ENCODE results near the gene KREMEN2.
"Not testable (repeated sequence)": the region's sequence is repeated elsewhere in the genome, so short reads cannot be mapped to it uniquely, and the experiment has no call there.

Gene KREMEN2

DNA sequence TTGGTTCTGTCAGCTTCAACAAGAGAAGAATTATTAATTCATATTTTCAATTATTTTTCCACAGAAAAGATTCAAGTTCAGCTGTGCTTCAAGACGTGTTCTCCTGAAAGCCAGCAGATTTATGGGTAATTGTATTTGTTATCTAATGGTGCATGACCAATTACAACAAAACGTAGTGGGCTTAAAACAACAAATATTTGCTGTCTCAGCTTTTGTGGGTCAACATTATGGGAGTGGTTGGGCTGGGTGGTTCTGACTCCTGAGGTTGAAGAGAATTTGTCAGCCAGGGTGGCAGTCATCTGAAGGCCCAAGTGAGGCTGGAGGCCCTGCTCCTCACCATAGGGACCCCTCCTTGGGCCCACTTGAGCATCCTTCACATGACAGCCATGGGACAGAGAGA, 24.1 kb upstream of the KREMEN2 start:
- no peak for DNase-seq (ENCODE audit: low read depth in 2 of 2)

DNA sequence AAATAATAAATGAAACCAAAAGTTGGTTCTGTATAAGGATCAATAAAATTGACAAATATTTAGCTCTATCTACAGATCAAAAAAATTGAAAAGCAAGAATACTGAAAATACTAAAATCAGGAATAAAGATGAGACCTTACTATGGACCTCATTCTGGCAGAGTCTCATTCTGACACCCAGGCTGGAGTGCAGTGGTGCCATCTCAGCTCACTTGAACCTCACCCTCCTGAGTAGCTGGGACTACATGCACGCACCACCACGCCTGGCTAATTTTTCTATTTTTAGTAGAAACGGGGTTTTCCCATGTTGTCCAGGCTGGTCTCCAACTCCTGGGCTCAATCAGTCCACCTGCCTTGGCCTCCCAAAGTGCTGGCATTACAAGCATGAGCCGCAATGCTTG, 22.0 kb upstream of the KREMEN2 start:
- no peak for DNase-seq (ENCODE audit: low read depth in 2 of 2)

DNA sequence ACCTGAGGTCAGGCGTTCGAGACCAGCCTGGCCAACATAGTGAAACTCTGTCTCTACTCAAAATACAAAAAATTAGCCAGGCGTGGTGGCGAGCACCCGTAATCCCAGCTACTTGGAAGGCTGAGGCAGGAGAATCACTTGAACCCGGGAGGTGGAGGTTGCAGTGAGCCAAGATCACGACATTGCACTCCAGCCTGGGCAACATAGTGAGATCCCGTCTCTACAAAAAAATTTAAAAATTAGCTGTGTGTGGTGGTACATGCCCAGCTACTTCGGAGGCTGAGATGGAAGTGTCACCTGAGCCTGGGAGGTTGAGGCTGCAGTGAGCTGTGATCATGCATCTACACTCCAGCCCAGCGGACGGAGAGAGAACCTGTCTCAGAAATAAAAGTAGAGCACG, 20.4 kb upstream of the KREMEN2 start:
- DNase-seq (ENCODE audit: low read depth in 2 of 2): not testable (repeated sequence)

DNA sequence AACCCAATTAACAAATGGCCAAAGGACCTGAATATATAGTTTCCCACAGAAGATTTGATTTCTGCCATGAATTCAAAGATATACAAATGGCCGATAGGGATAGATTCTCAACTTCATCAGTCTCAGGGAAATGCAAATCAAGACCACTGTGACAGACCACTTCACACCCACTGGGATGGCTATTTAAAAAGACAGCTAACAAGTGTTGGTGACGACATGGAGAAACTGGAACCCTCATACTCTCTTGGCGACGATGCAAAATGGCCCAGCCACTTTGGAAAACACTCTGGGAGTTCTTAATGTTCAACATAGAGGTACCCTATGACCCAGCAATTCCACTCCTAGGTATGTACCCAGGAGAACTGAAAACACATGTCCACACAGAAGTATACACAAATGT, 17.4 kb upstream of the KREMEN2 start:
- DNase-seq (ENCODE audit: low read depth in 2 of 2): no peak

DNA sequence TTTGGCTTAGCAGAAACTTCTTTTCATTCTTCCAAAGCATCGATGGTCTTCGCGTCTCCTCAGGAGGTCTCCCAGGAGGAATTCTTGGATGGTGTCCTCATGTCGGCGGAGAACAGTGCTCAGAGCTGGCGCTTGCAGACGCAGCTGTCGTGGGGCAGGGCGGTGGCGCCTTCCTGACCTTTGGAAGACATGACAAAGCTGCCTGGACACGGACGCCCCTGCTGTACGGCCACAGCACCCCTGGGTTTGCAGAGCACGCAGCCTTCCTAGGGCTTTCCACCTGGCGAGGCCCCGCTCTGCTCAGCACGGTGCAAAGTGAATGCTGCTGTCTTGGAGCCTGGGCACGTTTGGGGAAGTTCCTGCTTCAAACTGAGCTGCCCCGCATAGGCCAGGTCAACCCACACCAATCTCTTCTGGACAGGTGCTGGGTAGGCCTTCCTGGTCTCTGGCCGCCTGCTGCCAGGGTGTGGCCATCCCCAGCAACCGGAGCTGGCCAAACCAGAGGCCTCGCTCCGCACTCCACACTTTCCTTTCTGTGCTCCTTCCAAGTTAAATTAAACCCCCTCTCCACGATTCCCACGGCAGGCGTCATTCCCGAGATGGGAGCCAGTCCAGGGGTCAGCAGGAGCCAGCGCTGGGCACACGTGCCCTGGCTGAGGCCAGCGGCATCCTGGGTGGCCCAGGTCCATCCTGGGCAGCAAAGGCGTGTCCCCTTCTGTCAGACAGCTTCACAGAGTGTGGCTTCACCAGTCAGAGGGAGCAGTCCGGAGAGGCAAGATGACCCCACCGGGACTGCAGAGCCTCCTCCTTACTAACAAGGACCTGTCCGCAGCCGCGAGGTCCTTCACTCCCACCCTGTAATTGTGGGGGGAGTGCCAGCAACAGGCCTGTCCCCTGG, 15.0 kb upstream of the KREMEN2 start:
- no peak for DNase-seq (ENCODE audit: low read depth in 2 of 2)

DNA sequence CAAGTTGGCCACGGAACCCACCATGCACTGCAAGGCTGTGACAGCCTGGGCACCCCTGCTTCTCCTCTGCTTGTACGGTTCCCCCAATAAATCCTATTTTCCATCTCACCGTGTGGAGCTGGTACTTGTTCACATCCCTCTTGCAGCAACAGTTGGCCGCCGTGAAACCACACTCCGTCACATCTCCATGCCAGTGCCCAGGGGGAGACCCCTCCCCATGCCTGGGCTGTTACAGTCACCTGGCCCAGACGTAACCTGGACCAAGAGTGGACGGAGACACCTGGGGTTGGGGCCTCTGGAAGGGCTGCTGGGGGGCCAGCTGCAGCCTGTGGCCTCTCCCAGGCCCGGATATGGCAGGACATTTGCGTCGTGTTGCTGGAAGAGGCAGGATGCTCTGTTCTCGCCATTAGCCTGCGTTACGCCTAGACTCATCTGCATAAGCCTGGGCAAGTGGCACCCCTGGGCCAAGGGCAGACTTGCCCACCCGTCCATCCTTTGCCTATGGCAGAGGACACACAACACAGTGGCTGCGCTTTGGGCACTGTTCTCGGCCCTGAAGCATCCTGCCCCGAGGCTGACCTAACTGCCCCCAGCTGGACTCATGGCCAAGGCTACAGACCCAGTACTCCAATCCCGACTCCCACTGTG, 14.2 kb upstream of the KREMEN2 start:
- DNase-seq (ENCODE audit: low read depth in 2 of 2): no peak

DNA sequence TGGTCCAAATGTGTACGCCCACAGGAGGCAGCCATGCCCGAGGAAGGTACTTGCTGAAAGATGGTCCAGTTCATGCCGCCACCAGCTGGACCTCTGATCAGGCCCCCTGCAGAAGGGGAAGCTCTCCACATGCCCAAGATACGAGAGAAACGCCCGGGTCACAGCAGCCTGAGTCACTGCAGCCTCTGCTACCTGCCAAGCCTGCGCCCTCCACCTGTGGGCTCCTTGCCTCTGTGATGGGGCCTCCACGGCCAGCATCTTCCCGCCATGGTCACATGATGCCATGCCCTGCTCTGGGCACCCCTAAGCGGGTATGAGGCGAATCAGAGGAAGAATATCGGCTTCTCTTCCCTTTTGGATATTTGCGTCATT, 13.7 kb upstream of the KREMEN2 start:
- DNase-seq (ENCODE audit: low read depth in 2 of 2): no peak

DNA sequence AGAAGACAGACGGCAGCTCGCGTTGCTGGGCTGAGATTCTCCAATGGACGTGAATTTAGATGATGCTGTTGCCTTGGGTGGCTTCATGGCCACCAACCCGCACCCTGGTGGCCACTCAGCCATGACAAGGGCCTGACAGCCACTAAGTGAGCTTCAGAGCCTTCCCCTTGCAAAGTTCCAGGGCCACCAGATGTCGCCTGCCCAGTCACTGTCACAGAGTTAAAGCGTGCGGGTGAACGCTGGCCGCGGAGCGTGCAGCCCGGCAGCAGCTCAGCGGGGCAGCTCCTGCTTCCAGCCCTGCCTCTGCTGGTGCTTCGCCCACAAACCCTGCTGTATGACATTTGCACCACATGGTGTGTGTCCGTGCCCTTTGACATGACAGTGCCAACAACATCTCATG, 13.3 kb upstream of the KREMEN2 start:
- DNase-seq (ENCODE audit: low read depth in 2 of 2): no peak

DNA sequence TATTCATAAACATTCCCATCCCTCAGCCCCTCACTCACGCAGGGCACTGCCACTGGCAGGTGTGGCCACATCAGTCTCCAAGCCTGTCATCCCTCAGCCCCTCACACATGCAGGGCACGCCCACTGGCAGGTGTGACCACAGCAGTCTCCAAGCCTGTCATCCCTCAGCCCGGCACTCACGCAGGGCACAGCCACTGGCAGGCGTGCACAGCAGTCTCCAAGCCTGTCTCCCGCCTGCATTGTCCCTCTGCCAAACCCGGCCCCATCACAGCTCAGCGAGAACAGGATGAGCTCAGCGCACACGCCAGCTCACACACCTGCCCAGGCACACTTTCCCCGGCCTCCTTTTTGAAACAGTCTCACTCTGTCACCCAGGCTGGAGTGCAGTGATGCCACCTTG, 11.4 kb upstream of the KREMEN2 start:
- no peak for DNase-seq (ENCODE audit: low read depth in 2 of 2)

DNA sequence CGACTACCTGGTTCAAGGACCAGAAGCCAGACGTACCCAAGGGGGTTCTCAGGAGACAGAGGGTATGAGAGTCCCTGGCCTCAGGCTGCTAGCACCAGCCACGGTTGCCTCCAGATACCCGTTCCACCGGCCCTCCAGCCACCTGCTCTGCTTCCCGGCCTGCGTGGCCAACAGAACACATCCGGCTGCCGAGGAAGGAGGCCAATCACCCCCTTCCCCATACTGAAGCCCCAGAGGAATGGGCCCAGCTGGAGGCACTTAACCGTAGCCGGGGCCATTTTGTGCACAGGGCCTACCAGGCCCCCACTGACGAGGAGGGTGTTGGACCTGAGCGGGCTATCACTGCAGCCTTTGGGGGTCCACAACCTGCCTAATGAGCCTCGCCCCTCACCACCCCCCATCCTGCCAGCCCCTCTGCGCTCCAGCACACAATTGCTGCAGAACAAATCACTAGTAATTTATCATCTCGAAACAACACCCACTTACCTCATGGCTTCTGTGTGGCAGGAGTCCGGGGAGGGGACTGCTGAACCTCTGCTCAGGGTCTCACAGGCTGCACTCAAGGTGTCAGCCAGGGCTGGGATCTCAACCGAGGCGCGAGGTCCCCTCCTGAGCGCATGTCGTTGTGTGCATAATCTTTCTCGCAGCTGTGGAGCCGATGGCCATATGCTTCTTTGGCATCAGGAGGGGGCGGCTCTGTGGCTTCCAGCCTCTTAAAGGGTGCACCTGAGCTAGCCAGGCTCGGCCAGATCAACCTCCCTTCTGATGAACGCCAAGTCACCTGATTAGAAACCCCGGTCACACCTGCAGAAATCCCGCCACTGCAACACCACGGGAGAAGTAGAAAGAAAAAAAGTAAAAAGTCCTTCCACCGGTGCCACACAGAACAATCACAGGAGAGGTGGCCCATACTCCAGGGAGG, 10.1 kb upstream of the KREMEN2 start:
- no peak for DNase-seq (ENCODE audit: low read depth in 2 of 2)

DNA sequence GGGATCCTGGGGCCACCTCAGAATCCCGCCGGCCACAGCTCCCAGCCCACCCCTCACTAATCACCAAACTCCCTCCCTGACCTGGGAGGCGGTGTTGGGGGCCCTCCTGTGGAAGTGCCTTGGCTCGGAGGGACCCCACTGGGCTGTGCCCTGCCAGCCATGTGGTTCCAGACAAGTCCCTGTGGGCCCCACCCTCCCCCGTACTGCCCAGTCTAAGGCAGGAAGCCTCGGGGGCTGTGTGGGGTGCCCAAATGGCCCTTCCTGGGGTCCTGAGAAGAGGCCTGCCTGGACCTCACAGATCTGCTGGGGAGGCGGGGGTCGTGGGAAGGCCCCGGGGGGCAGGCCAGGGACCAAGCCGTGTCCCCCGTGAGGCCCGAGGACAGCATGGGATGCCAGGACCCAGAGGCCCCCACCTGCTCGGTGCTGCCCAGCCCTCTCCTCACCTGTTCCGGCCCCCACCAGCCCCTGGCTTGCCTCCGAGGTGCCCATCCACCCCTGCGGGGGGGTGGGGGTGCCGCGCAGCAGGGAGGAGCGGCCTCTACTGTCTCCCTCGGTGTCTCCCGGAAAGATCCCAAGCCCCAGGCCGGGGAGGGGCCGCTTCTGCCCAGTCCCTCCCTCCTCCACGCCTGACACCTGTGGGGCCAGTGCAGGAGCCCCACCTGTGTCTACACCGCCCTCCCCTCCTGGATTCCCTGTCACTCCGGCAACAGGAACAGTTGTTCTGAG, 9.3 kb upstream of the KREMEN2 start:
- no peak for DNase-seq (ENCODE audit: low read depth in 2 of 2)

DNA sequence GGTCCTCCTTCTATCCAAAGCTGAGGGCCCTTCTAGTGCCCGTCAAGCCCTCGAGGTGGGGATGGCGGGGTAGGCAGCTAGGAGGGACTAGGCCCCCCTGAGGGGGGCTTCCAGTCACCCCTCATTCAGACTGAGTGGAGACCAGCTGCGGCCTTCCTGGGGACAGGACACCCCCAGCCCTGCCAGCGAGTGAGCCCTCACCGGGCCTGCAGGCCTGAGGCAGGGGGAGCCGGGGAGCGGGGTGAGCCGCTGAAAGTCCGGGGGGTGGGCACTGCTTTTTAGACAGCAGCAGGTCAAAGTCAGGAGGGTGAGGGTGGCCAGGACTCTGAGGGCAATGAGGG, 8.7 kb upstream of the KREMEN2 start:
- no peak for DNase-seq (ENCODE audit: low read depth in 2 of 2)

DNA sequence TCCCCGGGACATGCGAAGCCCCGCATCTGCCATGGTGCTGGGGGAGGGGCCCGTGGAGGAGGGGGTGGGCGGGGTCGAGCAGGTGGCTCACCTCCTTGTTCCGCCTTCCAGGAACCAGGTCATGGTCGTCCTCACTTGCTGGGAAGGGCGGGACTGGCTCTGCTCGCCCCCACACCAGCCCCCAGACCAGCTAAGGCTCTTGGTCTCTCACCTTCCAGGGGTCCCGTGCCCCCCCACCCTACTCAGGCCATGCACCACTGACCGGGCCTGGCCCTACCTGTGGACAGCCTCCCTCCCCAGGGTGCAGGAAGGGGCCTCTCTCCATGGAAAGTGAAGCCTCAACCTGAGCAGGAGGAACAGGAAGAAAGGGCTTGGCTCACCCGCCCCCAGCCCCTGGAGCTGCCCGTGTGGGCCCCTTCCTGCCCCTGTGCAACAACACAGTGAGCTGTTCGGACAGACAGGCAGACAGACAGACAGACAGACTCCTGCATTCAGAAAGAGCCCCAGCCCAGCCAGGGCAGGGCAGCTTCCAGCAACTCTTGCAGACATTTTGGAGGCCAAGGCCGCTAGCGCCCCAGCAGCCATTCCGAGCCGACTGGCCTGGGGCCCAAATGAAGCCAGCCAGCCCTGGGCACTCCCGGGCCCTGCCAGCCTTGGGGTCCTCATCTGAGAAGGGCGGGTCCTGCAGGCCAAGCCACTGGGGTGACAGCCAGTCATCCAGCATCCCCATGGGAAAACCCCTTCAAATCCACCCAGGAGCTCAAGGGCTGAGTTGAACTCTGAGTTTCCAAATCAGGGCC, 8.1 kb upstream of the KREMEN2 start:
- DNase-seq (ENCODE audit: low read depth in 2 of 2): no peak

DNA sequence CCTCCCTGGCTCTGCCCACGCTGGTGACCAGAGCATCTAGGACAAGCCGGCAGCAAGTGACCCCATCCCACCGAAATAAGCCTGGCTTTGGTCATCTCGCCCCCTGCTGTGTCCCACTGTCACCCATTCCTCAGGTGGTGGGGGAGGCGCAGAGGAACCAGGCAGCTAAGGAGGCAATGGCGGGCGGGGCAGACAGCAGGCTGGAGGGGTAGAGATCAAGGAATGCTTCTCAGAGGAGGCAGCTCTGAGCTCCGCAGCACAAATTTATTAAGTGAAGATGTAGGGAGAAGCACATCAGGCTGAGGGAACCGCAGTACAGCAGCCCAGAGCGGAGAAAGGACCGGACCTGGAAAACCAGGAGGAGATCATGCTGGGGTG, 7.5 kb upstream of the KREMEN2 start:
- no peak for DNase-seq (ENCODE audit: low read depth in 2 of 2)

DNA sequence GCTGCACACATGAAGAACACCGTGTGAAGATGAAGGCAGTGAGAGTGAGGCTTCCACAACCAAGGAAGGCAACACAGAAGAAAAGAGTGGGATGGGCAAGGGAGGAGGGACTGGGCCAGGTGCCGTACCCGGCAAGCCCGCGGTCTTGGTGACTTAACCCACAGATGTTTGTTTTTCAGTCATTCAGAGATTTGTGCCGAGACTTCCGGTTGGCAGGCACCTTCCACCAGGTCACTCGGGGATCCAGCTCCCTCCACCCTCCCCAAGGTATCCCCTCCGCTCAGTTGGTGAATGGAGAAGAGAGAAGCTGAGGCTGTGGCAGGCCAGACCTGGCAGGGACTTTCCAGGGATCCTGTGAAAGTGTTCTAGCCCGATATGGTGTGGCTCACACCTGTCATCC, 4.9 kb upstream of the KREMEN2 start:
- DNase-seq (ENCODE audit: low read depth in 2 of 2): no peak

DNA sequence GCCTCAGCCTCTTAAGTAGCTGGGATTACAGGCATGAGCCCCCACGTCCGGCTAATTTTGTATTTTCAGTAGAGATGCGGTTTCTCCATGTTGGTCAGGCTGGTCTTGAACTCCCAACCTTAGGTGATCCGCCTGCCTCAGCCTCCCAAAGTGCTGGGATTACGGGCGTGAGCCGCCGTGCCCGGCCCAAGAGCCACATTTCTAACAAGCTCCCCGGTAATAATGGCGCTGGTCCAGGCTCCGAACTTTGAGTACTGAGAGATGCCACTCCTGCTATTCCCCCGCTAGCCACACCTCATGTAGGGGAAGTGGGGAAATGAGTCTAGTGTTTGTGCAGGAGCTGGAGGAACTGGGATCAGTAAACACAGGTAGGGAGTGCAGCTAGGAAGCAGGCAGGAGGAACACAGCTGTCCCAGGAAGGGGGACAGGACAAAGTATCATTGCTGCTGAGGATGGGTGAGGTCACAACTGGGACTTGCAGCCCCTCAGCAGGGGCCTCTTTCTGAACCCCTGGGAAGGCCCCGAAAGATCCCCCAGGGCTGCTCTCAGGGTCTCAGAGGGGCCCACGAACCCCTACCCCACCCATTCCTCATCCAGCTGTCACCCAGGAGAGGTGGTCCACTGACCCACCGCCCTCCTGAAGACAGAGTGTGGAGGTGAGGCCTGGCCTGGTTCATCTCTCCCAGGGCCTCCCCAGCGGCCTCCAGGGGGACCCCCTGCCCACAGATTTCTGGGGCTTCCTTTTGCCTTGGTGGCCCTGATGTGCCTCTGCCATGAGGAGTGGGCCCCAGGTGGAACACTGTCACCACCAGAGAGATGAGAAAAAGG, 3.7 kb upstream of the KREMEN2 start:
- DNase-seq (ENCODE audit: low read depth in 2 of 2): no peak

DNA sequence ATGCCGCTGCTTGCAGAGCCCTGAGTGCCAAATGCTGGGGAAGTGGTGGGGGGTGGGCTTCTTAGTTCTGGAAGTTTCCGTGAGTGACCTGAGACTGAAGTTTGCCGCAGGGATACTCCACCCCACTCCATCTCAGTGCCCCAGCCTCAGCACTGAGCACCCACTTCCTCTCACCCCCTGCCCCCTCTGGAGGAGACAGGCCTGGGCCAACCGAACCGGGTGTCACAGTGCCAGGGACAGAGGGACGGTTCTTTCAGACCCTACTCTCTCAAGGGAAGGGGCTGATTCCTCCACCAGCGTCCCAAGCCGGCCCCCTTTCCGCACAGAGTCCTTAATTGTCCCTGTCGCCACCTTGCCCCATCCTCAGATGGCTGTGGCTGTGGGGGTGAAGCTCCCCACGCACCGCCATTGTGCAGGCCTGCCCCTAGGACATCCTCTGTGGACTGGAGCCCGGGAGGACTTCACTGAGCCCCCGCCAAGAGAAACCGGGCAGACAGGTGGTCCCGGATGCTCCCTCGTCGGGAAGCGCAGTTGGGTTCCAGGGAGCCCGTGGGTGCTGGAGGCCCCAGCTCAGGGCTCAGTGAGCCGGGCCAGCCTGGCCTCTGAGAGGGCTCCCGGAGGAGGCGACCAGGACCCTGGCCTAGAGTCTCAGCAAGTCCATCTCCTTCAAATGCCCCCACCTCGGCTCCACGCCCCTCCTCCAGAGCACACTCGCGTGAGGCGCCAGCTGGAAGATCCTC, 1.6 kb upstream of the KREMEN2 start:
- DNase-seq (ENCODE audit: low read depth in 2 of 2): no peak

DNA sequence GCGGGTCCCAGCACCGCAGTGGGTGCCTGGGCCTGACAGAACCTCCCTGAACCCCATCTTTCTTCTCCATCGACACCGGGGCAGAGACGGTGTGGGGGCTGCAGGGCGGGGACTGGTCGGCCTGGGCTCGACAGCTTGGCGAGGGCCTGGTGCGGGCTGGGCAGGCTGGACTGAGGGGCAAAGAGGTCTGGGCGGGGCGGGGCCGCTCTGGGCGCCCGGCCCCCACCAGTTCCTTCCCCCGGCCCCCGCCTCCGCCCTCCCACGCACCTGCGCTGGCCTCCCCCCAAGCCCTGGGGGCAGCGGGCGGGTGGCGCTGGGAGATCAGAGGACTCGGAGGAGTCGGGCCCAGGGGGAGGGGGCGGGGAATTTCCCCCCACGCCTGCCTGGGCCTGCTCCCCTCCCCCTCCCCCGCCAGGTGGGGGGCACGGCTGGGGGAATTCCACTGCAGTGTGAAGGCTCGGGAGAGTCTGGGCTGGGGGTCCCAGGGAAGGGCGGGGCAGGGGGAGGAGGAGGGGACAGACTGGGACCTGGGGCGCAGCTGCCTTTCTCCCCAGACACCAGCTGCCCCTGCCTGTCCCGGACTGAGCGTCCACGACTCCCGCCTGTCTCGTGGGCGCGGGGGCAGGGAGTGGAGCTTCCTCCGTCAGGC, 877 bp upstream of the KREMEN2 start:
- DNase-seq (ENCODE audit: low read depth in 2 of 2): no peak
